Jurkat, Clone E6-1 (cell line): ENCODE measurements around the gene LYAR.

Source experiments
- DNase-seq: peaks from one replicate; pipeline ENCODE4 v3.0.0-alpha.2; 2011; ENCODE audit warnings: low read depth, low spot score
- H3K4me3 ChIP-seq: 2 replicates; pipeline ENCODE4 v1.5.1; 2011; ENCODE audit warnings: mild to moderate bottlenecking, low read length, control low read depth, moderate library complexity

The LYAR gene

GRCh38 chr4:4227510-4228355, 62.2 kb downstream of the LYAR start:
- no peak for DNase-seq
- H3K4me3 ChIP-seq, result no peak overlapping the region

GRCh38 chr4:4226606-4227438, 63.1 kb downstream of the LYAR start, which contains the start of gene OTOP1:
Gene OTOP1, minus strand, starts transcription at chr4:4226929. Its CDS starts 65 bp downstream, at chr4:4226864.
- no peak within 1 kb of the TSS for H3K4me3 ChIP-seq
- DNase-seq, result no peak

GRCh38 chr4:4225915-4226605, 63.9 kb downstream of the LYAR start:
- H3K4me3 ChIP-seq, result no peak overlapping the region
- no peak for DNase-seq
